GM18873 (cell line): ENCODE measurements around the gene MT1HL1.

ENCODE experiments used
- ATAC-seq: cut with Tn5 transposase; IDR thresholded peaks from one replicate; pipeline ENCODE4 v1.9.1; 2021; ENCODE audit warnings: mild to moderate bottlenecking, moderate library complexity, moderate number of reproducible peaks; ENCODE audit not compliant: unreplicated experiment, low FRiP score

The MT1HL1 gene

GRCh38 chr1:237025358-237026074 lies 21.3 kb upstream of the MT1HL1 start:
- ATAC-seq: no peak

- no peak for ATAC-seq
These were observed 14.7 kb upstream of the MT1HL1 start for GRCh38 chr1:237018896-237019295.

- ATAC-seq: no peak
These were observed 12.4 kb upstream of the MT1HL1 start for GRCh38 chr1:237016626-237017025.

GRCh38 chr1:237013608-237014007 lies 9.4 kb upstream of the MT1HL1 start:
- no peak for ATAC-seq

GRCh38 chr1:237012788-237013383 lies 8.6 kb upstream of the MT1HL1 start:
- no peak for ATAC-seq

- ATAC-seq: no peak
These were observed 8.1 kb upstream of the MT1HL1 start for GRCh38 chr1:237012361-237012760.

- ATAC-seq: no peak
These were observed 7.2 kb upstream of the MT1HL1 start for GRCh38 chr1:237011432-237011831.

- ATAC-seq: no peak
These were observed 5.4 kb upstream of the MT1HL1 start for GRCh38 chr1:237009611-237010010.

GRCh38 chr1:237007147-237007881 lies 3.1 kb upstream of the MT1HL1 start:
- ATAC-seq: no peak

- ATAC-seq: no peak
These were observed 1.4 kb upstream of the MT1HL1 start for GRCh38 chr1:237005674-237006073.

GRCh38 chr1:237003516-237003915 lies 725 bp downstream of the MT1HL1 start:
- ATAC-seq: no peak

- ATAC-seq: no peak
These were observed 4.0 kb downstream of the MT1HL1 start for GRCh38 chr1:237000191-237000590.

- no peak for ATAC-seq
These were observed 5.7 kb downstream of the MT1HL1 start for GRCh38 chr1:236998546-236998945.

GRCh38 chr1:236997882-236998281 lies 6.4 kb downstream of the MT1HL1 start:
- ATAC-seq: no peak

- ATAC-seq: no peak
These were observed 6.9 kb downstream of the MT1HL1 start for GRCh38 chr1:236997361-236997760.

GRCh38 chr1:236994450-236994849 lies 9.8 kb downstream of the MT1HL1 start:
- no peak for ATAC-seq

GRCh38 chr1:236992449-236992848 lies 11.8 kb downstream of the MT1HL1 start:
- ATAC-seq: no peak

- ATAC-seq: no peak
These were observed 14.2 kb downstream of the MT1HL1 start for GRCh38 chr1:236990052-236990445.

GRCh38 chr1:236989290-236990051 lies 14.8 kb downstream of the MT1HL1 start:
- no peak for ATAC-seq

GRCh38 chr1:236983818-236984217 lies 20.4 kb downstream of the MT1HL1 start:
- no peak for ATAC-seq

- ATAC-seq: no peak
These were observed 21.9 kb downstream of the MT1HL1 start for GRCh38 chr1:236982380-236982779.
